OCI-LY7 (cell line): ENCODE results near the gene CELA3B. TPM values are rescaled to one million over a fixed set of nuclear protein-coding genes. Genes with fewer than 3 reads are reported as not detected.
"Not testable (repeated sequence)": the region's sequence is repeated elsewhere in the genome, so short reads cannot be mapped to it uniquely, and the experiment has no call there.

Experiments
- Bru-seq: library from RNA; stranded (reverse); fragments of 400-500 nt; gene quantifications from one replicate; lab custom pipeline; 2021; lab: Mats Ljungman, UMichigan
- BruChase-seq, 2 experiments: library from RNA; stranded (reverse); fragments of 400-500 nt; gene quantifications; one replicate each; lab custom pipeline; 2021; lab: Mats Ljungman, UMichigan
- BruUV-seq: library from RNA; stranded (reverse); fragments of 400-500 nt; replicated peaks from 2 replicates; lab custom pipeline; 2021; lab: Mats Ljungman, UMichigan
- CTCF ChIA-PET: fragments of 300-600 bp; sonication (Branson Sonifier 250); formaldehyde crosslinking; loops from one replicate; lab custom pipeline; 2022; ENCODE audit warnings: antibody characterized with exemption; ENCODE audit not compliant: unreplicated experiment; lab: Charles Lee
- POLR2A ChIA-PET: fragments of 300-600 bp; sonication (Branson Sonifier 250); formaldehyde crosslinking; loops from one replicate; lab custom pipeline; 2022; ENCODE audit warnings: antibody characterized with exemption; lab: Charles Lee
- DNase-seq: peaks from one replicate; pipeline ENCODE4 v3.0.0-alpha.2; 2015; ENCODE audit warnings: low spot score
- H2AFZ ChIP-seq: fragments of 200-600 bp; sonication (generic), shearing (Covaris generic); 2 replicates; pipeline ENCODE4 v1.6.1; 2014; ENCODE audit warnings: mild to moderate bottlenecking, antibody characterized with exemption, low read length, moderate library complexity
- H3K27ac ChIP-seq: fragments of 200-600 bp; sonication (generic); 2 replicates; pipeline ENCODE4 v1.5.1; 2014; ENCODE audit warnings: mixed run types, low read depth, mild to moderate bottlenecking, moderate library complexity, low read length, inconsistent platforms; ENCODE audit not compliant: poor library complexity, severe bottlenecking
- H3K36me3 ChIP-seq: fragments of 200-600 bp; sonication (generic); 2 replicates; pipeline ENCODE4 v1.6.1; 2014; ENCODE audit warnings: mild to moderate bottlenecking, antibody characterized with exemption, low read length, moderate library complexity, mixed read lengths; ENCODE audit not compliant: insufficient read depth
- H3K4me1 ChIP-seq: fragments of 200-600 bp; sonication (generic); 2 replicates; pipeline ENCODE4 v1.5.1; 2014; ENCODE audit warnings: mild to moderate bottlenecking, low read length; ENCODE audit not compliant: insufficient read depth, poor library complexity, severe bottlenecking
- H3K4me2 ChIP-seq: fragments of 200-600 bp; sonication (generic); 2 replicates; pipeline ENCODE4 v1.6.1; 2014; ENCODE audit warnings: mild to moderate bottlenecking, low read length
- H3K4me3 ChIP-seq: fragments of 200-600 bp; sonication (generic); 2 replicates; pipeline ENCODE4 v1.5.1; 2014; ENCODE audit warnings: mild to moderate bottlenecking, low read depth, low read length; ENCODE audit not compliant: poor library complexity, severe bottlenecking
- H3K79me2 ChIP-seq: fragments of 200-600 bp; sonication (generic); 2 replicates; pipeline ENCODE4 v1.6.1; 2016; ENCODE audit warnings: low read depth, mild to moderate bottlenecking, low read length, moderate library complexity, mixed read lengths; ENCODE audit not compliant: insufficient read depth
- H3K9me2 ChIP-seq: fragments of 200-600 bp; sonication (generic); 2 replicates; pipeline ENCODE4 v1.6.1; 2016; ENCODE audit warnings: mild to moderate bottlenecking, low read length, mixed read lengths; ENCODE audit not compliant: insufficient read depth
- H3K9me3 ChIP-seq: fragments of 200-600 bp; sonication (generic); 2 replicates; pipeline ENCODE4 v1.6.1; 2014; ENCODE audit warnings: mild to moderate bottlenecking, mixed run types, low read length, mixed read lengths
- H4K20me1 ChIP-seq: fragments of 200-600 bp; sonication (generic); 2 replicates; pipeline ENCODE4 v1.6.1; 2014; ENCODE audit warnings: mild to moderate bottlenecking, antibody characterized with exemption, low read length, moderate library complexity, mixed read lengths; ENCODE audit not compliant: insufficient read depth
- CTCF ChIP-seq: fragments of 200-600 bp; sonication (generic); conservative IDR thresholded peaks from 2 replicates; pipeline ENCODE4 v1.5.1; 2014; ENCODE audit warnings: mild to moderate bottlenecking, antibody characterized with exemption, low read length, moderate library complexity, mixed read lengths
- EZH2phosphoT487 ChIP-seq: fragments of 200-600 bp; sonication (generic); IDR thresholded peaks from 2 replicates; pipeline ENCODE4 v1.6.1; 2018; ENCODE audit warnings: low read depth, borderline replicate concordance, mild to moderate bottlenecking, mixed run types, antibody characterized with exemption, low read length, moderate library complexity, mixed read lengths
- intact Hi-C: fragments of 100-400 bp; cut with micrococcal nuclease; formaldehyde crosslinking; loops from one replicate; pipeline ENCODE4 v1.10.0; 2022; ENCODE audit not compliant: unreplicated experiment
- long read RNA-seq: library from polyadenylated mRNA; stranded (forward); transcript quantifications from one replicate; pipeline ENCODE4 v2.0.0, GENCODE V29; 2022
- total RNA-seq, 2 experiments: library from RNA; depleted of rRNA in 1 of 2; stranded (reverse); fragments of >200 nt in 1 of 2; shearing (Covaris generic) in 1 of 2; gene quantifications; 2 replicates each; pipeline ENCODE4 v1.2.3, GENCODE V29; 2014 to 2022

Gene CELA3B
- not detected in 2 replicates for total RNA-seq (2014; rRNA removed; shearing (Covaris generic))
- total RNA-seq (2022), result not detected in 2 replicates
- Bru-seq, nascent RNA, result not detected
- BruChase-seq, experiment 1, labeled RNA remaining after a 6-hour chase, result not detected
- BruChase-seq, experiment 2, labeled RNA remaining after a 2-hour chase, result not detected
- long read RNA-seq, result 0 reads

GRCh38 chr1:21976703-21977239 lies at the start of gene CELA3B:
TSS of gene CELA3B (plus strand) at chr1:21977022. CDS start at chr1:21977040, 18 bp downstream.
- H3K9me2 ChIP-seq, BruUV-seq, H4K20me1 ChIP-seq, DNase-seq, H3K4me3 ChIP-seq, H2AFZ ChIP-seq, H3K4me1 ChIP-seq, H3K9me3 ChIP-seq, H3K36me3 ChIP-seq, intact Hi-C loops, H3K27ac ChIP-seq, H3K79me2 ChIP-seq, H3K4me2 ChIP-seq, CTCF ChIA-PET, POLR2A ChIA-PET: not testable (repeated sequence)

GRCh38 chr1:21927533-21928237 lies 49.1 kb upstream of the CELA3B start:
- Histone ChIP-seq H4K20me1 (no peaks in the 10 kb centered on the region), H3K4me1 (no peaks in the 10 kb centered on the region), H3K9me2 (no peaks in the 10 kb centered on the region), H3K9me3 (no peaks in the 10 kb centered on the region), H3K27ac (no peak overlapping the region), H2AFZ (no peak overlapping the region), H3K4me2 (no peak overlapping the region), H3K79me2 (no peaks in the 10 kb centered on the region), H3K36me3 (no peaks in the 10 kb centered on the region), H3K4me3 (no peak overlapping the region)
- ChIA-PET POLR2A (no interaction called here), CTCF (no interaction called here)
- intact Hi-C loops, result no loop called here
- no TSS peak for BruUV-seq
- TF ChIP-seq EZH2phosphoT487 (no peak), CTCF (no peak)
- no peak for DNase-seq

GRCh38 chr1:21930080-21930571 lies 46.7 kb upstream of the CELA3B start:
- no peak for TF ChIP-seq CTCF
- no peak for TF ChIP-seq EZH2phosphoT487
- no peaks in the 10 kb centered on the region for H3K4me1 ChIP-seq
- H3K4me3 ChIP-seq, result no peak overlapping the region
- intact Hi-C loops, result no loop called here
- H3K79me2 ChIP-seq, result no peaks in the 10 kb centered on the region
- BruUV-seq, result no TSS peak
- H3K9me2 ChIP-seq, result no peaks in the 10 kb centered on the region
- H3K27ac ChIP-seq, result no peak overlapping the region
- ChIA-PET POLR2A (no interaction called here), CTCF (no interaction called here)
- H3K36me3 ChIP-seq, result no peaks in the 10 kb centered on the region
- no peak for DNase-seq
- H4K20me1 ChIP-seq, result no peaks in the 10 kb centered on the region
- no peak overlapping the region for H2AFZ ChIP-seq
- H3K4me2 ChIP-seq, result no peak overlapping the region
- H3K9me3 ChIP-seq, result no peaks in the 10 kb centered on the region
